HG02884 (cell line): ENCODE data around the gene VPS45.
"Not testable (repeated sequence)": the region's sequence is repeated elsewhere in the genome, so short reads cannot be mapped to it uniquely, and the experiment has no call there.

Experiments
- ATAC-seq: cut with Tn5 transposase; IDR thresholded peaks from one replicate; pipeline ENCODE4 v1.9.1; 2021; ENCODE audit warnings: mild to moderate bottlenecking, moderate library complexity; ENCODE audit not compliant: unreplicated experiment

Gene VPS45

GRCh38 chr1:150126811-150127210 is 59.2 kb downstream of the VPS45 start:
- ATAC-seq: no peak

- no peak for ATAC-seq
These were observed 59.9 kb downstream of the VPS45 start for GRCh38 chr1:150127464-150127863.

DNA sequence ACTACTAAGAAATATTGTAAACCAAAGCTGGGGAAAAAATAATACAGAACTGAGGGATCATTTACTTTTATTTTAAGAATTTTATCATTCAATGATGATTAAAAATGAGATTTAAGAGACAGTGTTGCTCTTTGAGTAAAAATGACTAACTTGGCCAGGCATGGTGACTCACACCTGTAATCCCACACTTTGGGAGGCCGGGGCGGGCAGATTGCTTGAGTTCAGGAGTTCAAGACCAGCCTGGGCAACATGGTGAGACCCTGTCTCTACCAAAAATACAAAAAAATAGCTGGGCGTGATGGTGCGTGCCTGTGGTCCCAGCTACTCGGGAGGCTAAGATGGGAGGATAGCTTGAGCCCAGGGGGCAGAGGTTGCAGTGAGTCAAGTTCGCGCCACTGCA is 60.3 kb downstream of the VPS45 start:
- ATAC-seq: no peak

DNA sequence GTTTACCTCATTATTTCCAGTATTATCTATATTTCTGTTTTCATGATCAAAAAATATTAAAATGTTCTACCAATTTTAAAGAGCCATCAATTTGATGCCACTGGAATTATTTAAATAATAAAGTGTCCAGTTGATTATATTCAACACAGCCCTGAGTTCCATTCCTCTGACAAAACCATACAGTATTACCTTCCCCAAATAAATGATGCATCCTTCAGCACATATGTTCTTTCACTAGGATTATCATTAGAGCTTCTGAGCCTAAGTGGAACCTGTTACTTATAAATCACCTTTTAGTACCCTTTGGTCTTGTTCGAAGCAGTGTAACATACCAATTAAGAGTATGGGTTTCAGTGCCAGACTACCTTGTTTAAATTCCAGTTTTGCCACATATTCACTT is 64.8 kb downstream of the VPS45 start:
- no peak for ATAC-seq

DNA sequence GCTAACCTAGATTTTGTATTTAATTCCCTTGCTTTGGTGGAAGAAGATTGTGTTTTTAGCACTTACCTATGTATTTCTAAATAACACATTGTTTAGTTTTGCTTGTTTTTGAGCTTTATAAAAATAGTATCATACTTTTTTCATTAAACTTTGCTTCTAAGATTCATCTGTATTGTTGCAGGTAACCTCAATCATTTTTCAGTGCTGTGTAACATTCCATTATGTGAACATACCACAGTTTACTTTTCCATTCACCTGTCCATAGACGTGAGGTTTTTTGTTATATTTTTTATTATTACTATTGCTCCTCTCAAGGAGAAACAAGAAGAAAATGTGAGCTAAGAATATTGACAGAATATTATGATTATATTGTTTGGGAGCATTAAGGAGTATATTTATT is 67.0 kb downstream of the VPS45 start:
- no peak for ATAC-seq

GRCh38 chr1:150135400-150135799 is 67.8 kb downstream of the VPS45 start:
- ATAC-seq: not testable (repeated sequence)

DNA sequence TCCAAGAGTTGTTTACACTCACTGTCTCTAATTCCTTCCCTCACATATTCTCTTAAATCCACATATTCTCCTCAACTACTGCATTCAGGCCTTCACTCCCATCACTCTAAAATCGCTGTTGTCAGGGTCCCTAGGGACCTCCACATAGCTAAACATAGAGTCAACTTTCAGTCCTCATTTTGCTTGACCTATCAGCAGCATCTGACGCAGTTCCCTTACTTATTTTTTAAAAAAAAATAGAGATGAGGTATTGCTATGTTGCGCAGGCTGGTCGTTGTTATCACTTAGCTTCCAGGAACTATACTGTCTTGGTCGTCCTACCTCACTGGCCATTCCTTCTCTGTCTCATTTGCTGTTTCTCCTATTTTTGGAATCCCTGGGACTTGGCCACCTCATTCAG is 70.5 kb downstream of the VPS45 start:
- no peak for ATAC-seq

GRCh38 chr1:150141452-150141851 is 73.9 kb downstream of the VPS45 start:
- ATAC-seq: no peak

GRCh38 chr1:150142083-150142482 is 74.5 kb downstream of the VPS45 start:
- no peak for ATAC-seq

GRCh38 chr1:150144606-150145005 is 77.0 kb downstream of the VPS45 start:
- ATAC-seq: no peak

- not testable (repeated sequence) for ATAC-seq
These were observed 78.4 kb downstream of the VPS45 start for GRCh38 chr1:150146016-150146415.

- ATAC-seq: no peak
These were observed 79.4 kb downstream of the VPS45 start for GRCh38 chr1:150146849-150147542.

DNA sequence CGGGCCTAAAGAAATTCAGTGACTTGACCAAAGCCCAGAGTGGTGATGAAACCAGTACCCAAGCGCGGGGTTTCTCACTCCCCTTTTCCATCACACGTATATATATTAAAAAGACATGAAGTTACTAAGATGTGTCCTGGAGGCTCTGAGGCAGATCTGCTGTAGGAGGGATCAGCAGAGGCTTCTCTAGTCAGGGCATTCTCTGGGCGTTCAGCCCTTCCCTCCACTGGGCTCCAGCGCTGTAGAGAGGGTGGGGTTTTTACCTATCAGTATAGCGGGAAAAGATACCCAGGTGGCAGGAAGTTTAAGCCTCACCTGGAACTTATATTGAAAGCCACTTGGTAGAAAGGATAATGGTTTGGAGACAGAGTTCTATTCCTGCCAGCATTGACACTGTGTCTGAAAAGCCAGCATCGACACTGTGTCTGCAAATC is 81.3 kb downstream of the VPS45 start:
- ATAC-seq: no peak

GRCh38 chr1:150149271-150150132 is 81.9 kb downstream of the VPS45 start, which contains the start of gene PLEKHO1:
Gene PLEKHO1 (plus strand): TSS chr1:150149916. CDS start chr1:150150258, 342 bp downstream.
- ATAC-seq: peak; percentile 53

DNA sequence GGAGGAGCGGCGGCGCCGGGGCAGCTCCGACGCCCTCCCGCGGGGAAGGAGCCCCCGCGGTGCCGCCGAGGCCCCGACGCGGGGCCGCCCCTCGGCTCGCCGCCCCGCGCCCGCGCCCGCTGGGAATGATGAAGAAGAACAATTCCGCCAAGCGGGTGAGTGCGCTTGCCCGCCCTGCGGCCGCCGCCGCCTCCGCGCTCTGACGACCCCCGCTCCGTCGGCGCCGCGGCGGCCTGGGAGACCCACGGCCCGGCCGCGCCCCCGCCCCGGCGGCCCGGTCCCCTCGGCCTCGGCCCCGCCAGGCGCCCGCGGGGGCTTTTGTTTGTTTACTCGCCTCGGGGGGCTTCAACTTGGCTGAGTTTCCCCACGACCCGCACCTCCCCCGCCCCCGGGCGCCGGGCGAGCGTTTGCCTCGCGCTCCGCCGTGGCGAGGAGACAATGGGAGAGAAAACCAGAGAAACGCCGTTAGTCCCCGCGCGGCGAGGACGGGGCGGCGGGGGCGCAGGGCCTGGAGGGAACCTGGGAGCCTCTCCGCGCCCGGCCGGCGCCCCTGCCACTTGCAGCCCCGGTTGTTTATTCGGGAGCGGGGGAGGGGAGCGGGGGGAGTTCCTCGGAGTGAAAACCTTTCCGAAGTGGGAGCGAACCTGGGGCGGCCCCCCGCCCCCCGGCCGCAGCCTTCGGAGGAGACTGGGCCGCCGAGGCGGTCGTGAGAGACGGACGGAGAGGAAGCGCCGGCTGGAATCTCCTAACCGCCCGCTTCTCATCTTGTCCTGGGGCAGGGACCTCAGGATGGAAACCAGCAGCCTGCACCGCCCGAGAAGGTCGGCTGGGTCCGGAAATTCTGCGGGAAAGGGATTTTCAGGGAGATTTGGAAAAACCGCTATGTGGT is 82.8 kb downstream of the VPS45 start:
- no peak for ATAC-seq

GRCh38 chr1:150151291-150152181 is 84.0 kb downstream of the VPS45 start:
- no peak for ATAC-seq

GRCh38 chr1:150152182-150152536 is 84.6 kb downstream of the VPS45 start:
- ATAC-seq: no peak

DNA sequence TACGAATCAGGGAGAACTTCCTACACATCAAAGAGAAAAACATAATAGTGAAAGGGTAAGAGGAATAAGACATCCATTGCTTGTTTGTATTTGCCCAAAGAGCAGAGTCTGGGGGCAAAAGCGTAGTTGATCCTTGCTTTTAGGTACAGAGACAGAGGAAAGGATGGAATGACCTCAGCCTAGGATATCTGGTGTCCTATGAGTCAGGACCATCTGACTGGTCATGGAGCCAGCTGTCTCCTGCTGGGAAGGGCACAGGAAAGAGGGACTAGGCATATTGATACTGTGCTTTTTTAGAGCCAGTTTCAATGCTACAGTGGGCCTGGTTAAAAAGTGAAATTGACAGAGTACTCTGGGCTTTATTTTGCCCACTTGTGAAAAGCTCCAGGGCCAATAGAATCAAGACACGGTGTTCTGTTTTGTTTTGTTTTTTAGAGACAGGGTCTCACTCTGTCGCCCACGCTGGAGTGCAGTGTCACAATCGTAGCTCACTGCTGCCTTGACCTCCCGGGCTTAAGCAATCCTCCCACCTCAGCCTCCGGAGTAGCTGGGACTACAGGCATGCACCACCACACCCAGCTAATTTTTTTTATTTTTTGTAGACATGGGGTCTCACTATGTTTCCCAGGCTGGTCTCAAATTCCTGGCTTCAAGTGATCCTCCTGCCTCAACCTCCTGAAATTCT is 85.3 kb downstream of the VPS45 start:
- ATAC-seq: no peak

GRCh38 chr1:150154143-150154542 is 86.6 kb downstream of the VPS45 start:
- ATAC-seq: no peak
